GM21528 (cell line): Measurements from ENCODE around the gene ACBD3.
"Not testable (repeated sequence)": the region's sequence is repeated elsewhere in the genome, so short reads cannot be mapped to it uniquely, and the experiment has no call there.

Experiments used
- ATAC-seq: cut with Tn5 transposase; IDR thresholded peaks from one replicate; pipeline ENCODE4 v1.9.1; 2021; ENCODE audit warnings: mild to moderate bottlenecking, moderate library complexity; ENCODE audit not compliant: unreplicated experiment, low FRiP score

Gene ACBD3

DNA sequence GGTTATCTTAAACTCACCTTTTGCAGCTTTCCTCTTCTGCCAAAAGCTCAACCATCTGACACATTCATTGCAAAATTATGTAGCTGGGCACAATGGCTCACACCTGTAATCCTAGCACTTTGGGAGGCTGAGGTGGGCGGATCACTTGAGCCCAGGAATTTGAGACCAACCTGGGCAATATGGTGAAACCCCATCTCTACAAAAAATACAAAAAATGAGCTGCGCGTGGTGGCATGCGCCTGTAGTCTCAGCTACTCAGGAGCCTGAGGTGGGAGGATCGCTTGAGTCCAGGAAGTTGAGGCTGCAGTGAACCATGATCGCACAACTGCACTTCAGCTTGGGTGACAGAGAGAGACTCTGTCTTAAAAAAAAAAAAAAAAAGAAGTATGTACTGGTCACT is 16.1 kb upstream of the ACBD3 start:
- ATAC-seq, result not testable (repeated sequence)

DNA sequence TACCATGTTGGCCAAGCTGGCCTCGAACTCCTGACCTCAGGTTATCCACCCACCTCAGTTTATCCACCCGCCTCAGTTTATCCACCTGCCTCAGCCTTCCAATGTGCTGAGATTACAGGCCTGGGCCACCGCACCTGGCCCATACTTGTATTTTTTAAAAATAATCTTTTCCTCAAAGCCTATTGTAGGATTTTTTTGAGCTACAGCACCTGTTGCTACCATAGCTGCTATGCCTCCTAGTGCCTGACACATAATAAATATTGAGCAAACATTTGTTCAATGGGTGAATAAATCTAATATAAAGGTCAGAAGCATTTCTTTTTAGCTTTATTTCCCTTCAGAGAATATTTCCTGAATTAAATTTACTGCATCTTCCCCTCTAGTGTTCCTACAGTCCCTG is 15.7 kb upstream of the ACBD3 start:
- no peak for ATAC-seq

DNA sequence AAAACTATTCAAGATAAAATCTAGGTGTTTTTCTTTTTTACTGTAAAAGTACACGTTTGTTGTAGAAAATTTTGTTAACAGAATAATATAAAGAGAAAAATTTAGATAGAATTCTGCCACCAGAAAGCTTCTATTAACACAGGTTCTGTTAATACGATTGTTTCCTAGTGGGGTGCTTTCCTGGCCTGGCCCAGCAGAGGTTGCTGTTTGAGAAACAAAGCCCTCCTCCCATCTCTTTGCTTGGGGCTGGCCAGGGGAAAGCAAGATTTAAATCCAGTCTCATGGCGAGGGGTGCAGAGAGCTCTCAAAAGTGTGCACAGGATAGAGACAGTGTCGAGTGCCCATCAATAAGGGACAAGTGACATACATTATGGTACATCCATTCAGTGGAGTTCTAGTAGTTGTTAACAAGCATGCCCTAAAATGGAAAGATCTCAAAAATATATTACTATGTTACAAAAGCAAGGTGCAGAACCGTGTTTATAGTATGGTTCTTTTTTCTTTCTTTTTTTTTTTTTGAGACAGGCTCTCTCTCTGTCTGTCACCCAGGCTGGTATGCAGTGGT is 14.6 kb upstream of the ACBD3 start:
- no peak for ATAC-seq

DNA sequence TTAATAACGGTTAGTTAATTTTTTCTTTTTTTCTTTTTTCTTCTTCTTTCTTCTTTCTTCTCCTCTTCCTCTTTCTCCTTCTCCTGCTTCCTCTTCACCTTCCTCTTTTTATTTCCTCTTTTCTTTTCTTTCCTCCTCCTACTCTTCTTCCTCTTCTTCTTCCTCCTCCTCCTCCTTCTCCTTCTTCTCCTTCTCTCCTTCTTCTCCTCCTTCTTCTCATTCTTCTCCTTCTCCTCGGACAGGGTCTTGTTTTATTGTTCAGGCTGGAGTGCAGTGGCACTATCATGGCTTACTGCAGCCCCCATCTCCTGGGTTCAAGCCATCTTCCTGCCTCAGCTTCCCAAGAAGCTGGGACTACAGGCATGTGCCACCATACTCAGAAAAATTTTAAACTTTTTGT is 13.4 kb upstream of the ACBD3 start:
- ATAC-seq, result no peak

DNA sequence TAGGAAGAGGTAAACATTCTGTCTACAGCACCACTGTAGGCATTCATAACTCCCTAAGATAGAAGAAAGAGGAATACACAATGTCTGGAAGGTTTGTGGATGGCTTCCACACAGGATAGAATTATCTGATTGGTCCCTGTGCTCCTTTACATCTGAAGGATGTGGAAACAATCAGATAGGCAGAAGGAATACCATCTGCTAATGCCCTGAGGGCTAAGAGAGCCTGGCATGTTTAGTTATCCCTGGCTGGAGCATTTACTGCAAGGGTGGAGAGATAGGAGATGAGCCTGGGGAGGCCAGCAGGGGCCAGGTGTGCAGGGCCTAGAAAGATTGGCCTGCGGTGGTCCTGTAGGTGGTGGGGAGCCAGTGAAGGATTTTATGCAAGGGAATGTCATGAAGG is 8.6 kb upstream of the ACBD3 start:
- ATAC-seq, result no peak

DNA sequence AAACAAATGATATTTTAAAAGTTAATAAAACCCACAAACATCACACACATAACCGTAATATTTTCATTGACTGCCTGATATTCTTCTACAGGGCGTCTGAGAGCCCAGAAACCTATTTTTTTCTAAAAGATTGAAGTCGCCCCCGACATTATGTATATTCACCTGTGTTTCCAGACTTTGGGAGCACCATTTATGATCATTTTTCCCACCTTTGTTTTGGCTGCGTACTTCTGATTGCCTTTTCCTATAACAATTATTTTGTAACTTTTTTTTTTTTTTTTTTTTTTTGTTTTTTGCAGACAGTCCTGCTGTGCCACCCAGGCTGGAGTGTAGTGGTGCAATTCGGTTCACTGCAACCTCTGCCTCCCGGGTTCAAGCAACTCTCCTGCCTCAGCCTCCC is 839 bp upstream of the ACBD3 start:
- no peak for ATAC-seq

DNA sequence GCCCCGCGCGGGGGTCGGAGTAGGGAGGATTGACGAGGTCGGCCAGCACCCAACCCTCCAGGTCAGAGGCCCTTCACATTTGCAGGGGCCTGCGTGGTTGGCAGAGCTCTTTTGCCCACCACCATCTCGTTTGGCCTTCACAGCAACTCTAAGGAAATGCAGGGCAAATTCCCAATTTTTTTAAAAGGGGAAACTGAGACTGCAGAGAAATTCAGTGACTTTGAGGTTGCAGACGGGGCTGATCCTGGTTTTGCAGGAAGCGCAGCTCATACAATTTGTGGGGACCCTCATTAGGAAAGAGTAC is 430 bp upstream of the ACBD3 start:
- ATAC-seq, result no peak

DNA sequence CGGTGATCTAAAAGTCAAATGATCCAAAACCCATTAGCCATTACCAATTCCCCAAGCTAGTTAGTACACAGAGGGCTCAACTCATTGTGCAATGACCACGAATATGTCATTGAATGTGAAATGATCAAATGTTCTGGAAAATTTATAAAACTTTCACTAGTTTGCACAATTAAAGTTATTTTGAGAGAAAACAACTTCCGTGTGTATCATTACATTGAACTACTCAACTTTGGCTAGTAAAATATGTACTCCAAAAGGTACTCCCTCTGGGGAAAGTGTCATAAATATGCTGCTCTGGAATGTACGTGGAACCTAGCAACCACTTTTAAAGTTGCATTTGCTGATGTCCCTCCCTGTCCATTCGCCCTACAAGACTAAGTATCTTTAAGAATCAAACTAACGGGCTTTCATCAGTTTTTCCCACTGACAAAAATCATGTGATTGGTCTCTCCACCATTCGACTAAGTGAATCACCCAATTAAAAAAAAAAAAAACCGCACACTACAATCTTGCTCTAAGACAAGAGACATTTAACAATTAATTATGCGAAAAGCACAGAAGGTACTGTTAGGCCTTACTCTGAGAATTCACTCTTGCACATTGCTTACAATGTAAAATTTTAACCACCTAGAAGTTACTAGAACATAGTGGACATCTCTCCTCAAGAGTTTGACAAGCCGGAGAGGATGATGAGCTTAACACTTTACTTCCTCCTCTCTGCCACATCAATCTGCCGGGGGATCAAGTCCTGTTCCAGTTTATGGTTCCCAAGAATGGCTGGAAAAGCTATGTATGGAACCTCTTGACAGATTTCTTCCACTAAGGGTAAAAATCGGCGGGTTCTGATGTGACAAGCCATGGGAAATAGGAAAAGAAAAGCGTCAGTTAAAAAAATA is 1.2 kb downstream of the ACBD3 start:
- ATAC-seq, result no peak

DNA sequence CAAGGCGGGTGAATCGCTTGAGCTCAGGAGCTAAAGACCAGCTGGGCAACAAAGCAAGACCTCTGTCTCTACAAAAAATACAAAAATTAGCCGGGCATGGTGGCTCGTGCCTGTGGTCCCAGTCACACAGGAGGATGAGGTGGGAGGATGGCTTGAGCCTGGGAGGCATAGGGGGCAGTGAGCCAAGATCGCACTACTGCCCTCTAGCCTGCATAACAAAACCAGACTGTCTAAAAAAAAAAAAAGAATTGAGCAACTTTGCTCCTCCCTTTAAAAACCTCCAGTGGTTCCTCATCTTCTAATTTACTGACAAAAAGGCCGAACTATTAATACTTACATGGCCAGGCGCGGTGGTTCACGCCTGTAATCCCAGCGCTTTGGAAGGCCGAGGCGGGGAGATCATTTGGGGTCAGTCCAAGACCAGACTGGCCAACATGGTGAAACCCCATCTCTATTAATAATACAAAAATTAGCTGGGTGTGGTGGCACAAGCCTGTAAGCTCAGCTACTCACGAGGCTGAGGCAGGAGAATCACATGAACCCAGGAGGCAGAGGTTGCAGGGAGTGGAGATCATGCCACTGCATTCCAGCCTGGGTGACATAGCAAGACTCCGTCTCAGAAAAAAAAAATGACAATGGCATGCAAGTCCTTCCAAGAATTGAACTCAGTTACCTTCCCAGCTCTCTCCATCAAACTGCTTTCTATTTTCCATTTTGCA is 4.4 kb downstream of the ACBD3 start:
- ATAC-seq, result no peak

DNA sequence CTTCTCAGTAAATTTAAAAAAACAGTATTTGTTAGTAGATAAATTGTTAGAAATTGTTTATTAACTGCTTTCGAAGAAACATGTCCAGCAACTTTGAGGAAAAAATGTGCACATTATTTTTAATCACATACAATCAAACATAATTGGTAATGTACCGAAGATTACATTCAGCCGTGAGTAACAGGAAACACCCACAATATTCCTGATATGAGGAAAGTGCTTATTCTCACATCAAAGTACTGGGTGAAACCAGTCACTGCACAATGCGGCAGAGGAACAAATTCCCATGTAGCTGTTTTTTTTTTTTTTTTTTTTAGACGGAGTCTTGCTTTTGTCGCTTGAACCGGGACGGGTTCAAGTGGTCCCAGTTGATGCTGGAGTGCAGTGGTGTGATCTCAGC is 9.7 kb downstream of the ACBD3 start:
- no peak for ATAC-seq

DNA sequence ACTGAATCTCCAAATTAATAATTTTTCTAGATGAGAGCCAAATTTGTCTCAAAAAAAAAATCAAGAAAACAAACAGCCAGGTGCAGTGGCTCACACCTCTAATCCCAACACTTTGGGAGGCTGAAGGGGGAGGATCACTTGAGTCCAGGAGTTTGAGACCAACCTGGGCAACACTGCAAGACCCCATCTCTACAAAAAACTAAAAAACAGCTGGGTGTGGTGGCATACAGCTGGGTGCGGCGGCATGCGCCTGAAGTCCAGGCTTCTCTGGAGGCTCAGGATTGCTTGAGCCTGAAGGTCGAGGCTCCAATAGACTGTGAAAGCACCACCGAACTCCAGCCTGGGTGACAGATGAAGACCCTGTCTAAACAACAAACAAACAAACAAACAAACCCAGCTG is 14.0 kb downstream of the ACBD3 start:
- no peak for ATAC-seq

DNA sequence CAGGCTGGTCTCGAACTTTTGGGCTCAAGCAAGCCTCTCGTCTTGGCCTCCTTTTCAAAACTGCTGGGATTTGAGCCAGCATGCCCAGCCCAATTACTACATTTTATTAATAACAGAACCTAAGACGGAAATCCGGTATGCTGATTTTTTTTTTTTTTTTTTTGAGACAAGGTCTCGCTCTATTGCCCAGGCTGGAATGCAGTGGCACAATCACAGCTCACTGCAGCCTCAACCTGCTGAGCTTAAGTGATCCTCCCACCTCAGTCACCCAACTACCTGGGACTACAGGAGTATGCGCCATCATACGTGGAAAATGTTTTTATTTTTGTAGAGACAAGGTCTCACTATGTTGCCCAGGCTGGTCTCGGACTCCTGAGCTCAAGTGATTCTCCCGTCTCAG is 20.2 kb downstream of the ACBD3 start:
- ATAC-seq, result no peak

DNA sequence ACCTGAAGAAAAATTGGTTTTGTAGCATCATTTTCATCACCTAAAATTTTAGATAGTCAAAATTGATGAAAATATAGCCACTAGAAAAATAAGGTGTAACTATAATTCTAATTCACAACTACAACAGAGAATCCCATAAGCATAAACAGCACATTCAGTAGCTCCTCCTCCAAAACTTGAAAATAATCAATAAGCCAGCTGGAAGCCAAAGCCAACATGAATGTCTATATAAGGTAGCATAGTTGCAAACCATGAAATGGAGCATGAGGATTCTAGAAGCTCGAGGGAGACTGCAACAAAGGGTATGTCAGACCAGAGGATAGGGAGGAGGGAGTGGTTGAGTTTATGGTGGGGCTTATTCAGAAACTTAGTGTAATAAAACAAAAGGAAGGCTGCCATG is 22.4 kb downstream of the ACBD3 start:
- no peak for ATAC-seq

DNA sequence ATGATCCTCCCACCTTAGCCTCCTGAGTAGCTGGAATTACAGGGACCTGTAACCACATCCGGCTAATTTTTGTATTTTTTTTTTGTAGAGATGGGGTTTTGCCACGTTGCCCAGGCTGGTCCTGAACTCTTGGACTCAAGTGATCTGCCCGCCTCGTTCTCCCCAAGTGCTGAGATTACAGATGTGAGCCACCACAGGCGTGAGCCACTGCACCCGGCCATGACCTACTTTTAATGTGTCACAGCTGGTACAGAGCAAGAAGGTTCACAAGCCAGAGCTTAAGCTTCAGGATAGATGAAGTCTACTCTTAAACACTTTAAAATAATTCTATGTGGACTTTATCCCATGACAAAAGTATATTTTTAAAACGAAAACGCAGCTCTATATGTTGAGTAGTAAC is 23.6 kb downstream of the ACBD3 start:
- no peak for ATAC-seq

DNA sequence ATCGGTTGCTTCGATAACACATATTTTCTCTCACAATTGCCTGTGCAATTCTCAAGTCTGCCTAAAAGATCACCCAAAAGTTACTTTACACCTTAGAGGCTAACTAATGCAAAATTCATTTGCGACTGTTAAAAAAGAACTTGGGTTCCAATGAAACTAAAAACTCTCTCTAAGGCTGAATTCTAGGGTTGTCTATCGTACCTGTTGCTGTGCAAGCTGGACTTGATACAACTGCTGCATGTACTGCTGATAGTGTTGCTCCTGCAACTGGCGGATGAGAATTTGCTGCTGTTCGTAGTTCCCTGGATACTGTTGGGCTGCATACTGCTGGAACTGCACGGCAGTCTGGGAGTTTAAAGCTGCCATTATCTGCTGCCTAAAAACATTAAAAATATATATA is 27.6 kb downstream of the ACBD3 start:
- no peak for ATAC-seq

DNA sequence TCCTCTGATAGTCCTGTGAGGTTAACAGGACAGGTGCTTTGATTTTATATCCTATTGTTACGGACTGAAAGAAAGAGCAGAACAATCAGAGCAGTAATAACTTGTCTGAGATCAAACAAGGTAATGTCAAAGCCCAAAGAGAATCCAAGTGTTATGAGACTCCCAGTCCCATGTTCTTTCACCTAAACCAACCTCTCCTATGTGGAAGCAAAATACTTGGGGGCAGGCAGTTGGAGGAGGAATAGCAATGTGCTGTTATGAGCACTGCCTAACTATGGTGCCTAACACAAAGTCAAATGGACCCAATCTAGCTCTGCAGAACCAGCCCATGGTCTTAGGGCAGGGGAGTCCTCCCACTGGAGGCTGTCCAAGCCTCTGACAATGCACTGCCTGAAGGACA is 28.1 kb downstream of the ACBD3 start:
- ATAC-seq, result no peak

DNA sequence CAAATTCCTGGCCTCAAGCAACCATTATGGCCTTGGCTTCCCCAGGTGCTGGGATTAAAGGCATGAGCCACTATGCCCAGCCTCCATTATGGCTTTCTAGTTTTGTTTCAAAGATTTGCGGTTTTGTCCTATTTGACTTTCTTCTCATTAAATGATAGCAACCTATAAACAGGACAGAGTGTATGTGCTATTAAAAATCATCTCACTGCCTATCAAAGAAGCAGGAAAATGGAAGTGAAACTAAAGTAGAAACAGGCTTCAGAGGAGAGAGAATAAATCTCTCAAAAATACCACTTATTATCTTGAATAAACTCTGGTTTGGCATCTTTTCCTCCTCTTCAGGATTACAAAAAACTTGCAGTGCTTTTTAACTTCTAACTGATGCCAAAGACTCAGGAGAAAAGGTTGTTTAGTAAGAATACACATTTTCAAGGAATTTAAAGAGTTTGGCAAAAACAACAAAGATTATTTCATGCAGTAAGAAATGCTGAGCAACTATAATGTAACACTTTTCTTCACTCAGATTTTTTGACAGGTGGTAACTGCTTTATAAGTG is 28.7 kb downstream of the ACBD3 start:
- no peak for ATAC-seq

DNA sequence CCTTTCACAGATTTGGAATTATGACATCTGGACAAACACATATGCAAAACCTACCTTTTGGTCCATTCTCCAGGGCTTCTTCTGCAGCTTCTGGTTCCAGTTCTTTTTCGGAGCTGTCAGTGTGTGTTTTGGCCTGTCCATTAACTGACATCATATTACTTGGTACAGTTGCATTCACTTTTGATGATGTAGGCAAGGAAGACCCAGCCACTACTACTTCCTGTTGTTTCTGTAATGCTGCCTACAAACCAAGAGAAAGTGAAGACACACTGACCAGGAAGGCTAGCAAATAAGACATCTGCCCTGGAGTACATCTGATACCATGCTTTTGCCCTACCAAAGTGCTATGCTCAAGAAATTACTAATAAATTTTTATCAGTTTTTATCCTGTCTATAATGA is 31.9 kb downstream of the ACBD3 start:
- ATAC-seq, result no peak

DNA sequence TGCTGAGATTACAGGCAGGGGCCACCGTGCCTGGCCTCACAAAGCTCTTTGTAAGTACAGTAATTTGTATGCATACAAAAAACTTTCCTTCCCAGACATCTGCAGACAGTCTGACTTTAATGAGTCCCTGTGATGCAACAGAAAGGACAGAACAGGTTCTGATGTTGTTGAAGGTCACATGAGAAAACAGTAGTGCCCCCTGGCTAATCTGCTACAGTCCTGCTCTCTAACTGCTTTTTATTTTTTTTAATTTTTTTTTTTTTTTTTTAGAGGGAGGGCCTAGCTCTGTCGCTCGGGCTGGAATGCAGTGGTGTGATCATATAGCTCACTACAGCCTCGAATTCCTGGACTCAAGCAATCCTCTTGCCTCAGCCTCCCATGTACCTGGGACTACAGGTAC is 36.7 kb downstream of the ACBD3 start:
- no peak for ATAC-seq

DNA sequence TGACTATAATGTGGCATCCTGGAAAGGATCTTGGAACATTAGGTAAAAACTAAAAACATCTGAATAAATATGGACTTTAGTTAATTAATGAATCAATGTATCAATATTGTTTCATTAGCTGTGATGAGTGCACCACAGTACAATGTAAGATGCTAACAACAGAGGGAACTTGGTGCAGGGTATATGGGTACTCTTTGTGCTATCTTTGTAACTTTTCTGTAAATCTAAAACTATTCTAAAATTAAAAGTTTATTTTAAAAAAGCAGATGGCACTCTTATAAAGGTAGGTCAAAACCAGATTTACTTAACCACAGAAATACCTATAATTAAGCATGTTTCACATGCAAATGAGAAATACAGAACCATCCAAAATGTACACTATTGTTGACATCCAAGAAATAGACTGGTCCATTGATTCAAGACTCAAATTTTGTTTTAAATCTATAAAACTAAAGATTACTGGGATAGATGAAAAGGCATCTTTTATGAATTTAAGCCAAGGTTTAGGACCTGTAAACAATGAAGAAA is 38.4 kb downstream of the ACBD3 start:
- ATAC-seq, result no peak

DNA sequence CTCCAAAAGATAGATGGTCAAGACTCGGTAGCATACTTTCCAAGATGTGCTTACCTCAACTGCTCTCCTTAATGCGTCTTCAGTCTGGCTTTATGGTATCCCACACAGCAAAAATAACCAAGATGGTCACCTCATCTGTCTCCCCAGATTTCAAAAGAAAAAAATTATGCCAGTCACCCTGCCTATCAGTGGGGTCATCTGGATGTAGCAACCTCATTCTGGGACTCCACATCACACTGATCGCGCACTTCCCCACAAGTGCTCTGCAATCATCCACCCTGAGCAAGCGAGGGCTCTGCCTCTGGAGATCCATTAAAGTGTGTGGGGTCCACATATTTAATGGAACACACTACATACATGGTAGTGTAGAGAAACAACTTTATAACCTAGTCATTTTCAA is 42.5 kb downstream of the ACBD3 start:
- ATAC-seq, result no peak
